NT2/D1 (cell line): Measurements from ENCODE around the gene ARAP3.

Experiments
- DNase-seq: peaks from one replicate; pipeline ENCODE4 v3.0.0-alpha.2; 2011; ENCODE audit warnings: low read depth, low spot score
- H3K27me3 ChIP-seq: 2 replicates; pipeline ENCODE4 v1.6.0; 2011; ENCODE audit warnings: mild to moderate bottlenecking; ENCODE audit not compliant: insufficient read length, insufficient read depth
- H3K36me3 ChIP-seq: 2 replicates; pipeline ENCODE4 v1.6.1; 2011; ENCODE audit warnings: mild to moderate bottlenecking, low read length, mixed read lengths; ENCODE audit not compliant: insufficient read depth, insufficient read length
- H3K4me1 ChIP-seq: 2 replicates; pipeline ENCODE4 v1.5.1; 2011; ENCODE audit not compliant: insufficient read depth, insufficient read length
- H3K4me3 ChIP-seq: 2 replicates; pipeline ENCODE4 v1.5.1; 2011; ENCODE audit warnings: low read depth; ENCODE audit not compliant: insufficient read length
- H3K9ac ChIP-seq: 2 replicates; pipeline ENCODE4 v1.6.0; 2011; ENCODE audit warnings: low read depth; ENCODE audit not compliant: insufficient read length
- H3K9me3 ChIP-seq: 2 replicates; pipeline ENCODE4 v1.5.1; 2011; ENCODE audit warnings: mild to moderate bottlenecking, low read length; ENCODE audit not compliant: insufficient read depth
- SUZ12 ChIP-seq: IDR thresholded peaks from 2 replicates; pipeline ENCODE4 v1.6.1; 2011; ENCODE audit not compliant: insufficient read length, insufficient read depth; ENCODE audit errors: extremely low read depth
- YY1 ChIP-seq: IDR thresholded peaks from 2 replicates; pipeline ENCODE4 v1.6.1; 2011; ENCODE audit not compliant: insufficient read length, insufficient read depth
- ZNF274 ChIP-seq: IDR thresholded peaks from 2 replicates; pipeline ENCODE4 v1.6.1; 2011; ENCODE audit warnings: mild to moderate bottlenecking, low read depth, low read length

Gene ARAP3

GRCh38 chr5:141707510-141707909 lies 25.5 kb upstream of the ARAP3 start:
- no peak for DNase-seq
- Histone ChIP-seq H3K27me3 (peaks cover 37% of the 10 kb centered on the region), H3K9me3 (no peaks in the 10 kb centered on the region)

DNA sequence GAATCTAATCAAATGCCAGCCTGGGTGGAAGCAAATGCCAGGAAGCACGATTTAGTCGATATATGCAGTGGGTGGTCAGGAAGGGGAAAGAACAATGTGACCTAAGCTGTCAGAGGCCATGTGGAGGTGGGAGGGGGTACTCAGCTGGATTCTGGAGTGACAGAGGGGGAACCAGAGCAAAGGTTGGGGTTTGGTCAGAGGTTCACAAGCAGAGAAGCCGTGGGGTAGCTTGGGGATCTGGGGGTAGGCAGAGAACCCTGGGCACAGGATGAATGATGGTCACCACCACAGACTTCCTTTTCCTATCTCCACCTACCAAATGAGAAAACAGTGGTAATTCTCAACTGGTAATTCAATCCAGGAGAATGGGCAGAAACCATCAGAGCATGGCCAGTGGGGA lies 24.1 kb upstream of the ARAP3 start:
- TF ChIP-seq ZNF274 = no peak
- TF ChIP-seq SUZ12 = no peak
- no peak for TF ChIP-seq YY1
- peaks cover 2% of the 10 kb centered on the region for H3K4me1 ChIP-seq
- no peaks in the 10 kb centered on the region for H3K9me3 ChIP-seq
- H3K36me3 ChIP-seq = no peaks in the 10 kb centered on the region
- no peak overlapping the region for H3K4me3 ChIP-seq
- no peak overlapping the region for H3K9ac ChIP-seq
- peaks cover 47% of the 10 kb centered on the region for H3K27me3 ChIP-seq
- DNase-seq = no peak

More at GRCh38 chr5:141707510-141707909, 25.5 kb upstream of the ARAP3 start:
- Histone ChIP-seq H3K9ac (no peak overlapping the region), H3K36me3 (no peaks in the 10 kb centered on the region), H3K4me3 (no peak overlapping the region), H3K4me1 (peaks cover 2% of the 10 kb centered on the region)
- TF ChIP-seq YY1 (no peak), ZNF274 (no peak), SUZ12 (no peak)

DNA sequence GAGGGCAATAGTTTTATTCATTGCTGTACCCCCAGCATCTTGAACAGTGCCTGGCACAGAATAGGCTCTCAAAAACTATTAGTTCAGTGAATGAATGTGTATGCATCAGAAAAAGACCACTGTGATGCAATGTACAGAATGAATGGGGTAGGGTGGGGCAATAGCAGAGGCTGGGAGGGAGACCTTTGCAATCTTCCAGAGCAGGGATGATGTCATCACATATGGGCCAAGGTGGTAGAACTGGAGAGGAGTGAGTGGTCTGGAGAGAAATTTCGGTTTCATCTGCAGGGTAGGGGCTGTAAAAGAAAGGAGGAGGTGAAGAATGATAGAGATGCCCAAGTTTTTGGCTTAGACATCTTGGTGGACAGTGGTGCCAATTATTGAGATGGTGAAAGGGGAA lies 23.4 kb upstream of the ARAP3 start:
- Histone ChIP-seq H3K9me3 (no peaks in the 10 kb centered on the region), H3K9ac (no peak overlapping the region), H3K36me3 (no peaks in the 10 kb centered on the region), H3K27me3 (peaks cover 53% of the 10 kb centered on the region), H3K4me1 (peaks cover 2% of the 10 kb centered on the region), H3K4me3 (no peak overlapping the region)
- TF ChIP-seq SUZ12 (no peak), YY1 (no peak), ZNF274 (no peak)
- DNase-seq = no peak

DNA sequence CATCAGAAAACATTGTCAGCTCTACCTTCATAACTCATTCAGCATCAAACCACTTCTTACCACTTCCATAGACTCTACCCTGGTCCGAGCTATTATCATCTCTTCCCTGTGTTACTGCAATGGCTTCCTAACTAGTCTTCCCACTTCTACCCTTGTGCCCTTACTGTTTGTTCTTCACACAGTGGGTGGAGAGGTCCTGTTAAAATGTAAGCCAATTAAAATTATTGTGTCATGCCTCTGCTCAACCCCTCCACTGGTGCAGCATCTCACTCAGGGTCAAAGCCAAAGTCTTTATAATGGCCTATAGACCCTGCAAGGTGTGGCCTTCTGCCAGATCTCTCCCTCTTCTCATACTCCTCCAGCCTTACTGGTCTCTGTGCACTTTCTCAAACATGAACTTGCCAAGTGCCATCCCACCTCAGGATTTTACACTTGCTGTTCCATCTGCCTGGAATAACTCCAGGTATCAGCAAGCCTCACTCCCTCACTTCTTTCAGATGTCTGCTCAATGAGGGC lies 22.8 kb upstream of the ARAP3 start:
- TF ChIP-seq YY1 (no peak), SUZ12 (no peak), ZNF274 (no peak)
- Histone ChIP-seq H3K9ac (no peak overlapping the region), H3K36me3 (no peaks in the 10 kb centered on the region), H3K27me3 (peaks cover 54% of the 10 kb centered on the region), H3K4me1 (peaks cover 2% of the 10 kb centered on the region), H3K4me3 (no peak overlapping the region), H3K9me3 (no peaks in the 10 kb centered on the region)
- DNase-seq = no peak

DNA sequence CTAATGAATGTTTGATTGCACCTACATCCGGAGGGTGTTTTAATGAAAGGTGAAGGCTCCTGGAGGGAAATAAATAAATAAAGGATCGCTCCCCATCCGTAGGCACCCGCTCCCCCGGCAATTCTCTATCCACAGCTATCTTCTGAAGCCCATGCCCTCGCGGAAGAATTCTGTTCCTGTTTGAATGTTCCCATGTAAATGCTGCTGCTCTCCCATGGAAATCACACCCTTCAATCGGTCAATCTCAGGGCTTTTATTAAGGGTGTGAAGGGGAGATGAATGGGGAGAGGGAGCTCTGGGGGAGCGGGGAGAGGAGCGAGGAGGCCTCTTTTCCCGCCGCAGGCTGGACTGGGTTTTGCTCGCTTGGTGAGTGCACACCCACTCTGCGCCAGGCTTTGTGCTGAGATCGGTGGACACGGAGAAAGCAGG lies 21.1 kb upstream of the ARAP3 start:
- H3K36me3 ChIP-seq = no peaks in the 10 kb centered on the region
- peak overlapping the region; percentile 53 for H3K4me3 ChIP-seq
- H3K4me1 ChIP-seq = peaks cover 2% of the 10 kb centered on the region
- DNase-seq = no peak
- no peaks in the 10 kb centered on the region for H3K9me3 ChIP-seq
- peak overlapping the region; percentile 32 for H3K9ac ChIP-seq
- H3K27me3 ChIP-seq = peaks cover 54% of the 10 kb centered on the region
- TF ChIP-seq SUZ12 (peak; percentile 7), YY1 (no peak), ZNF274 (no peak)

DNA sequence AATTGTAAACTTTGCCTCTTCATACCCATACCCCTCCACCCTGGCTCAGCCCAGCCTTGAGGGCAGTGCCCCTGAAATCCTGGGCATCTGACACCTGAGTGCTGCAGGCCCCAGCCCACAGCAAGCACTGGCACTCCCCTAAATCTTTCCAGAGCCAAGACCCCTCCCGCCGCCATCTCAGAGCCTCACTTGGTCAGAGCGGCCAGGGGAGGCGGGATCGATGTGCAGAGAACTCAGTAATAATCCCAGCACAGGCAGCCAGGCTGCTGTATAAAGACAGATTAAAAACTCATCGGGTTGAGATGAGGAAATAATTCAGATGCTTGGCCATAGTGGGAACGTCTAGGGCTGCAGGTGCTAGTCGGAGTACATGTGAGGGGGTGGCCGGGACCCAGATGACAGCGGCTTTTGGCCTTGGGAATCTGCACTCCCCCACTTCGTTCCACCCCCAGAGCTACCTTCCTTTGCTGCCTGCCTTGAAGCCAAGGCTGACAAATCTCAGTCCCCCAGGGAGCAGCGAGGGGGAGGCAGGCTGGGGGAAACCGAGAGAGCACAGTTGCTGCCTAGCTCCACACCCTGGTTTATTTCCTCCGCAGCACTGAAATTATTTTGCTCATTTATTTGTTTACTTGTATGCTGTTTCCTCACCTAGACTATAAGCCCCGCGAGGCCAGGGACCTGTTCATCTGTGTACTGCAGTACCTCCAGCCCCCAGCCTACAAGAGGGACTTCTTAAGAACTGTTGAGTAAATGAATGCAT lies 19.5 kb upstream of the ARAP3 start:
- peaks cover 2% of the 10 kb centered on the region for H3K4me1 ChIP-seq
- TF ChIP-seq SUZ12 (no peak), YY1 (no peak), ZNF274 (no peak)
- peaks cover 52% of the 10 kb centered on the region for H3K27me3 ChIP-seq
- H3K9ac ChIP-seq = no peak overlapping the region
- no peak for DNase-seq
- no peaks in the 10 kb centered on the region for H3K9me3 ChIP-seq
- H3K4me3 ChIP-seq = no peak overlapping the region
- H3K36me3 ChIP-seq = no peaks in the 10 kb centered on the region

DNA sequence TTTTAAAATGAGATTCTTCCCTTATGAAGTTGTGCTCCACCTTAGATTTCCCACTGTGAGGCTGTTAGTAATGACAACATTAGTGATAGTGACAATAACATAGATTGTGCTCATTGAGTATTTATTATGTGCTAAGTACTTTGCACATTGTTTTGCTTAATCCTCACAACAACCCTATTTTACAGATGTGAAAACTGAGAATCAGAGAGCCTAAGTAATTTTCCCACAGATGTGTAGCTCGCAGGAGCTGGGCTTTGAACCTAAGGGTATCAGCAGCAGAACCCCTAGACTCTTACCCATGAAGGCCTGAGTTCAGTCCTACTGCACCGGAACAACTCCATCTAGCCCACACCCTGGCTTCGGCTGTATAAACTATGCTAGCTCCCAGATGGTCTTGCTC lies 15.6 kb upstream of the ARAP3 start:
- peaks cover 7% of the 10 kb centered on the region for H3K4me1 ChIP-seq
- no peak for TF ChIP-seq YY1
- no peak for TF ChIP-seq SUZ12
- no peak for TF ChIP-seq ZNF274
- H3K36me3 ChIP-seq = no peaks in the 10 kb centered on the region
- H3K27me3 ChIP-seq = peaks cover 21% of the 10 kb centered on the region
- no peak overlapping the region for H3K9ac ChIP-seq
- DNase-seq = no peak
- no peaks in the 10 kb centered on the region for H3K9me3 ChIP-seq
- H3K4me3 ChIP-seq = no peak overlapping the region
